Glutamatergic neuron (in vitro differentiated cells): Measurements from ENCODE around the gene HSPA2. TPM values are rescaled to one million over a fixed set of nuclear protein-coding genes. Genes with fewer than 3 reads are reported as not detected.
"Not testable (repeated sequence)": the region's sequence is repeated elsewhere in the genome, so short reads cannot be mapped to it uniquely, and the experiment has no call there.

Experiments used
- DNase-seq: peaks from one replicate; pipeline ENCODE4 v3.0.0; 2022
- H3K27ac Mint-ChIP-seq: one replicate; pipeline ENCODE4 v1.8.0; 2020; ENCODE audit warnings: mild to moderate bottlenecking, mixed read lengths, inconsistent platforms; ENCODE audit not compliant: unreplicated experiment
- H3K27me3 Mint-ChIP-seq: one replicate; pipeline ENCODE4 v1.8.0; 2020; ENCODE audit warnings: mild to moderate bottlenecking, moderate library complexity, mixed read lengths, inconsistent platforms; ENCODE audit not compliant: unreplicated experiment
- H3K36me3 Mint-ChIP-seq: one replicate; pipeline ENCODE4 v1.8.0; 2020; ENCODE audit warnings: mild to moderate bottlenecking, mixed read lengths, inconsistent platforms; ENCODE audit not compliant: unreplicated experiment
- H3K4me1 Mint-ChIP-seq: one replicate; pipeline ENCODE4 v1.8.0; 2020; ENCODE audit warnings: mild to moderate bottlenecking, low read depth, mixed read lengths, inconsistent platforms; ENCODE audit not compliant: unreplicated experiment
- H3K4me3 Mint-ChIP-seq: one replicate; pipeline ENCODE4 v1.8.0; 2020; ENCODE audit warnings: mild to moderate bottlenecking, mixed read lengths, inconsistent platforms; ENCODE audit not compliant: unreplicated experiment
- H3K9me3 Mint-ChIP-seq: one replicate; pipeline ENCODE4 v1.8.0; 2020; ENCODE audit warnings: mild to moderate bottlenecking, moderate library complexity, mixed read lengths, inconsistent platforms; ENCODE audit not compliant: unreplicated experiment
- CTCF ChIP-seq: fragments of 200-600 bp; sonication (generic); IDR thresholded peaks from one replicate; pipeline ENCODE4 v1.5.0; 2021; ENCODE audit not compliant: partially characterized antibody, unreplicated experiment
- total RNA-seq: library from RNA; stranded (reverse); fragmentation: NEBNext Ultra II Directional; extraction: Animal tissue kit (Norgen Biotek cat#: 25700); gene quantifications from one replicate; pipeline ENCODE4 v1.2.1, GENCODE V29; 2021; ENCODE audit not compliant: unreplicated experiment

Gene HSPA2
- total RNA-seq, 1 donor from 2014 or later = 23.9 TPM

- H3K27me3 Mint-ChIP-seq = no peaks in the 10 kb centered on the region
- H3K4me1 Mint-ChIP-seq = peaks cover 10% of the 10 kb centered on the region
- no peak overlapping the region for H3K4me3 Mint-ChIP-seq
- no peak overlapping the region for H3K27ac Mint-ChIP-seq
- H3K9me3 Mint-ChIP-seq = no peaks in the 10 kb centered on the region
- no peak for TF ChIP-seq CTCF
- no peak for DNase-seq
- H3K36me3 Mint-ChIP-seq = no peaks in the 10 kb centered on the region
Observed at GRCh38 chr14:64513271-64513670, 27.3 kb upstream of the HSPA2 start.

- TF ChIP-seq CTCF = no peak
- no peaks in the 10 kb centered on the region for H3K9me3 Mint-ChIP-seq
- no peaks in the 10 kb centered on the region for H3K36me3 Mint-ChIP-seq
- no peak overlapping the region for H3K4me3 Mint-ChIP-seq
- H3K27me3 Mint-ChIP-seq = no peaks in the 10 kb centered on the region
- no peak overlapping the region for H3K27ac Mint-ChIP-seq
- DNase-seq = no peak
- H3K4me1 Mint-ChIP-seq = peaks cover 9% of the 10 kb centered on the region
Observed at GRCh38 chr14:64515053-64515452, 25.5 kb upstream of the HSPA2 start.

GRCh38 chr14:64516969-64517368 is 23.6 kb upstream of the HSPA2 start:
- H3K4me3 Mint-ChIP-seq = no peak overlapping the region
- H3K9me3 Mint-ChIP-seq = no peaks in the 10 kb centered on the region
- H3K27me3 Mint-ChIP-seq = no peaks in the 10 kb centered on the region
- no peak for DNase-seq
- H3K4me1 Mint-ChIP-seq = no peaks in the 10 kb centered on the region
- TF ChIP-seq CTCF = no peak
- H3K27ac Mint-ChIP-seq = no peak overlapping the region
- H3K36me3 Mint-ChIP-seq = no peaks in the 10 kb centered on the region

GRCh38 chr14:64517667-64518066 is 22.9 kb upstream of the HSPA2 start:
- not testable (repeated sequence) for H3K27me3 Mint-ChIP-seq, H3K4me1 Mint-ChIP-seq, DNase-seq, H3K9me3 Mint-ChIP-seq, H3K4me3 Mint-ChIP-seq, H3K36me3 Mint-ChIP-seq, H3K27ac Mint-ChIP-seq

GRCh38 chr14:64518229-64518628 is 22.3 kb upstream of the HSPA2 start:
- TF ChIP-seq CTCF = no peak
- Mint-ChIP-seq H3K4me3 (no peak overlapping the region), H3K36me3 (no peaks in the 10 kb centered on the region), H3K27ac (no peak overlapping the region), H3K9me3 (no peaks in the 10 kb centered on the region), H3K4me1 (no peaks in the 10 kb centered on the region), H3K27me3 (no peaks in the 10 kb centered on the region)
- no peak for DNase-seq

GRCh38 chr14:64520699-64521098 is 19.8 kb upstream of the HSPA2 start:
- Mint-ChIP-seq H3K27ac (no peak overlapping the region), H3K4me3 (no peak overlapping the region)
- TF ChIP-seq CTCF = no peak

More at GRCh38 chr14:64520699-64521098, 19.8 kb upstream of the HSPA2 start:
- no peak for DNase-seq
- Mint-ChIP-seq H3K9me3 (no peaks in the 10 kb centered on the region), H3K36me3 (no peaks in the 10 kb centered on the region), H3K27me3 (no peaks in the 10 kb centered on the region), H3K4me1 (no peaks in the 10 kb centered on the region)
